NCI-H524 (cell line): ENCODE results near the gene DMRT2.

ENCODE experiments used
- DNase-seq, 2 experiments: peaks; one replicate each; lab custom pipeline; 2025; lab: John Stamatoyannopoulos, UW

The DMRT2 gene

GRCh38 chr9:1050125-1050895 is at the start of gene DMRT2:
Gene DMRT2 (plus strand): TSS chr9:1050357. CDS start chr9:1051614, 1,257 bp downstream.
- peak; percentile 89 to 96 for DNase-seq

GRCh38 chr9:1001838-1002237 is 48.3 kb upstream of the DMRT2 start:
- no peak for DNase-seq

GRCh38 chr9:1002678-1003077 is 47.5 kb upstream of the DMRT2 start:
- DNase-seq = no peak

GRCh38 chr9:1005043-1005667 is 45.0 kb upstream of the DMRT2 start:
- DNase-seq = peak in 1 of 2 experiments; percentile 70

GRCh38 chr9:1007312-1007711 is 42.8 kb upstream of the DMRT2 start:
- no peak for DNase-seq

- DNase-seq = no peak
Observed at GRCh38 chr9:1008216-1008615, 41.9 kb upstream of the DMRT2 start.

GRCh38 chr9:1009101-1009707 is 41.0 kb upstream of the DMRT2 start:
- DNase-seq = peak; percentile 59 to 76

GRCh38 chr9:1013021-1013420 is 37.1 kb upstream of the DMRT2 start:
- no peak for DNase-seq

- no peak for DNase-seq
Observed at GRCh38 chr9:1014225-1014624, 35.9 kb upstream of the DMRT2 start.

GRCh38 chr9:1014640-1015039 is 35.5 kb upstream of the DMRT2 start:
- DNase-seq = no peak

- DNase-seq = peak in 1 of 2 experiments; percentile 63
Observed at GRCh38 chr9:1018121-1018520, 32.0 kb upstream of the DMRT2 start.

GRCh38 chr9:1024112-1024511 is 26.0 kb upstream of the DMRT2 start:
- no peak for DNase-seq

GRCh38 chr9:1025131-1025530 is 25.0 kb upstream of the DMRT2 start:
- peak; percentile 73 to 95 for DNase-seq

- no peak for DNase-seq
Observed at GRCh38 chr9:1026219-1026618, 23.9 kb upstream of the DMRT2 start.

GRCh38 chr9:1028501-1029190 is 21.5 kb upstream of the DMRT2 start:
- no peak for DNase-seq

GRCh38 chr9:1031951-1032601 is 18.1 kb upstream of the DMRT2 start:
- DNase-seq = peak in 1 of 2 experiments; percentile 18

- peak in 1 of 2 experiments; percentile 15 for DNase-seq
Observed at GRCh38 chr9:1034271-1034670, 15.9 kb upstream of the DMRT2 start.

GRCh38 chr9:1039589-1039988 is 10.6 kb upstream of the DMRT2 start:
- no peak for DNase-seq

GRCh38 chr9:1042466-1042865 is 7.7 kb upstream of the DMRT2 start:
- peak; percentile 30 to 62 for DNase-seq

GRCh38 chr9:1044643-1045042 is 5.5 kb upstream of the DMRT2 start:
- DNase-seq = no peak

GRCh38 chr9:1046639-1047572 is 3.3 kb upstream of the DMRT2 start:
- no peak for DNase-seq
